K562 (cell line): ENCODE results near the gene PLP2.

Source experiments
- EZH2 ChIP-seq: IDR thresholded peaks from 2 replicates; pipeline ENCODE4 v1.6.1; 2012; ENCODE audit warnings: low read depth, mild to moderate bottlenecking, inconsistent platforms, low read length, borderline replicate concordance
- KLF10 ChIP-seq: fragments of 250-450 bp; sonication (Bioruptor Pico); IDR thresholded peaks from 2 replicates; pipeline ENCODE4 v1.6.1; 2021; ENCODE audit warnings: matching md5 sums
- TAF1 ChIP-seq: IDR thresholded peaks from 2 replicates; pipeline ENCODE4 v1.6.1; 2011; ENCODE audit warnings: mild to moderate bottlenecking, low read length, moderate library complexity; ENCODE audit not compliant: insufficient read depth, control insufficient read depth, severe bottlenecking; ENCODE audit errors: extremely low read depth
- ZNF609 ChIP-seq: sonication (generic); formaldehyde crosslinking; IDR thresholded peaks from 2 replicates; pipeline ENCODE4 v1.8.1; 2023; ENCODE audit warnings: missing genetic modification reagents, mild to moderate bottlenecking, borderline replicate concordance
- TF ChIP-seq, protein P1 (sequence below), 3 experiments: IDR thresholded peaks in 2 of 3; conservative IDR thresholded peaks in 1 of 3; 2 replicates each; pipeline ENCODE4 v1.5.1; 2011 to 2012; ENCODE audit warnings: low read length in 3 of 3, mild to moderate bottlenecking in 3 of 3, control low read depth in 2 of 3, improper control_type of control experiment in 1 of 3, inconsistent platforms in 1 of 3, low read depth in 1 of 3, mixed read lengths in 1 of 3, moderate library complexity in 1 of 3; ENCODE audit not compliant: insufficient read depth in 2 of 3

DNA sequence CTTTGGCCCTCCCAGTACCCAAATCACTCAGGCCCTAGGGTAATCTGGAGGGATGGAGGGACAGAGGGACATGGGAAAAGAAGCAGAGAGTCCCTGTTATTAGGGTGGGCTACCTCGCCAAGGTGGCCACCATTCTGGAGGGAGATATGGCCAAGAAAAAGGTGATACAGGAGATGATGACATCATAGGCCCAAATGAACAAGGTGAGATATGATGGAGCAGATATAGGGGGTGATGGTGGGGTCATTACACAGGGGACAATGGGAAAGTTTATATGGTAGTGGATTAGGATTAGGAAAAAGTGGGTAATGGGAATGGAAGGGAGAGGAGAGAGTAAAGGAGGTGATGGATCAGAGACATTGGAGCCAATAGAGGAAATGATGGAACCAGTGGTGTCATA lies 41.2 kb downstream of the PLP2 start:
- TF ChIP-seq EZH2, result no peak
- TF ChIP-seq, protein P1, sequence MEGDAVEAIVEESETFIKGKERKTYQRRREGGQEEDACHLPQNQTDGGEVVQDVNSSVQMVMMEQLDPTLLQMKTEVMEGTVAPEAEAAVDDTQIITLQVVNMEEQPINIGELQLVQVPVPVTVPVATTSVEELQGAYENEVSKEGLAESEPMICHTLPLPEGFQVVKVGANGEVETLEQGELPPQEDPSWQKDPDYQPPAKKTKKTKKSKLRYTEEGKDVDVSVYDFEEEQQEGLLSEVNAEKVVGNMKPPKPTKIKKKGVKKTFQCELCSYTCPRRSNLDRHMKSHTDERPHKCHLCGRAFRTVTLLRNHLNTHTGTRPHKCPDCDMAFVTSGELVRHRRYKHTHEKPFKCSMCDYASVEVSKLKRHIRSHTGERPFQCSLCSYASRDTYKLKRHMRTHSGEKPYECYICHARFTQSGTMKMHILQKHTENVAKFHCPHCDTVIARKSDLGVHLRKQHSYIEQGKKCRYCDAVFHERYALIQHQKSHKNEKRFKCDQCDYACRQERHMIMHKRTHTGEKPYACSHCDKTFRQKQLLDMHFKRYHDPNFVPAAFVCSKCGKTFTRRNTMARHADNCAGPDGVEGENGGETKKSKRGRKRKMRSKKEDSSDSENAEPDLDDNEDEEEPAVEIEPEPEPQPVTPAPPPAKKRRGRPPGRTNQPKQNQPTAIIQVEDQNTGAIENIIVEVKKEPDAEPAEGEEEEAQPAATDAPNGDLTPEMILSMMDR (IDR thresholded peaks at IDR 0.05 in 2 of 3, conservative IDR thresholded peaks at IDR 0.05 in 1 of 3; ENCODE audit: insufficient read depth in 2 of 3, low read depth in 1 of 3, low read length in 3 of 3), result no peak
- no peak for TF ChIP-seq TAF1
- TF ChIP-seq KLF10 (CRISPR knock-in tag), result no peak
- no peak for TF ChIP-seq ZNF609 (CRISPR knock-in tag)
